Activated naive CD8-positive, alpha-beta T cell treated with anti-CD3 and anti-CD28 coated beads, Interleukin-2, amount 10 ng/mL, durations not matched to agents 7 days and 5 days (primary cell): ENCODE data around the gene HDAC4. TPM values are rescaled to one million over a fixed set of nuclear protein-coding genes. Genes with fewer than 3 reads are reported as not detected.

ENCODE experiments used
- ATAC-seq: fragments of 150-1000 bp; cut with Tn5 transposase; one replicate; pipeline ENCODE4 v1.10.0; 2021; ENCODE audit warnings: low read depth, moderate library complexity
- POLR2A ChIA-PET: fragments of 350-600 bp; sonication (Branson Sonifier 250); formaldehyde crosslinking; loops from one replicate; lab custom pipeline; 2021; ENCODE audit warnings: antibody characterized with exemption; lab: Charles Lee
- DNase-seq: peaks from one replicate; pipeline ENCODE4 v3.0.0; 2021
- H3K27ac Mint-ChIP-seq: one replicate; pipeline ENCODE4 v1.8.0; 2022; ENCODE audit warnings: mild to moderate bottlenecking, mixed read lengths
- H3K27me3 Mint-ChIP-seq: one replicate; pipeline ENCODE4 v1.8.0; 2022; ENCODE audit warnings: mild to moderate bottlenecking, moderate library complexity, mixed read lengths
- H3K36me3 Mint-ChIP-seq: one replicate; pipeline ENCODE4 v1.8.0; 2021; ENCODE audit warnings: mild to moderate bottlenecking, mixed read lengths
- H3K4me1 Mint-ChIP-seq: one replicate; pipeline ENCODE4 v1.8.0; 2021; ENCODE audit warnings: mixed read lengths
- H3K4me3 Mint-ChIP-seq: one replicate; pipeline ENCODE4 v1.8.0; 2022; ENCODE audit warnings: mild to moderate bottlenecking, moderate library complexity, mixed read lengths
- H3K9me3 Mint-ChIP-seq: one replicate; pipeline ENCODE4 v1.8.0; 2021; ENCODE audit warnings: mixed read lengths
- total RNA-seq, 2 experiments: library from RNA; stranded (reverse); gene quantifications; one replicate each; pipeline ENCODE4 v1.2.3, GENCODE V29; 2021

HDAC4 gene
- total RNA-seq, 2 experiments from 2014 or later = 54.0 to 57.4 TPM

GRCh38 chr2:239113615-239114014 is 287.2 kb downstream of the HDAC4 start:
- Mint-ChIP-seq H3K27ac (no peak overlapping the region), H3K27me3 (no peaks in the 10 kb centered on the region), H3K36me3 (peaks cover 4% of the 10 kb centered on the region), H3K4me3 (no peak overlapping the region), H3K9me3 (no peaks in the 10 kb centered on the region), H3K4me1 (peaks cover 7% of the 10 kb centered on the region)
- no peak for ATAC-seq
- DNase-seq = no peak
- POLR2A ChIA-PET = no interaction called here

DNA sequence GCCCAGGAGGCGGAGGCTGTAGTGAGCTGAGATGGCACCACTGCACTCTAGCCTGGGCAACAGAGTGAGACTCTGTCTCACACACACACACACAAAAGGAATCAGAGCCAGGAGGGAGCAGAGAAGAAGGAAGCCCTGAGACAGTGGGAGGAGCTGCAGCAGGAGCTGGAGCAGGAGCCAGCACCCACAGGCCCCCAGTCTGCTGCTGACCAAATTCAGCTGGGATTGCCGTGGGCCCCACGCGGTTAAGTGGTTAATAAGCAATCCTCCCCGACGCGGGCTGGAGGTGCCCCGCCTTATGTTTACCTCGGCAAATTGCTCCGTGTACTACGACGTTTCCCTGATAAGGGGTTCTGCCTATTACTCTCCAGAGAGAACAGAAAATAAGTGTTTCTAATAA is 287.6 kb downstream of the HDAC4 start:
- H3K4me1 Mint-ChIP-seq = peaks cover 5% of the 10 kb centered on the region
- no peaks in the 10 kb centered on the region for H3K9me3 Mint-ChIP-seq
- no peak overlapping the region for H3K4me3 Mint-ChIP-seq
- peaks cover 4% of the 10 kb centered on the region for H3K36me3 Mint-ChIP-seq
- ATAC-seq = no peak
- H3K27me3 Mint-ChIP-seq = no peaks in the 10 kb centered on the region
- H3K27ac Mint-ChIP-seq = no peak overlapping the region
- no peak for DNase-seq
- POLR2A ChIA-PET = no interaction called here

GRCh38 chr2:239112127-239112774 is 288.6 kb downstream of the HDAC4 start:
- H3K36me3 Mint-ChIP-seq = peaks cover 4% of the 10 kb centered on the region
- H3K27ac Mint-ChIP-seq = no peak overlapping the region
- peaks cover 5% of the 10 kb centered on the region for H3K4me1 Mint-ChIP-seq
- POLR2A ChIA-PET = no interaction called here
- DNase-seq (no peak), ATAC-seq (no peak)
- no peaks in the 10 kb centered on the region for H3K9me3 Mint-ChIP-seq
- H3K27me3 Mint-ChIP-seq = no peaks in the 10 kb centered on the region
- H3K4me3 Mint-ChIP-seq = no peak overlapping the region

DNA sequence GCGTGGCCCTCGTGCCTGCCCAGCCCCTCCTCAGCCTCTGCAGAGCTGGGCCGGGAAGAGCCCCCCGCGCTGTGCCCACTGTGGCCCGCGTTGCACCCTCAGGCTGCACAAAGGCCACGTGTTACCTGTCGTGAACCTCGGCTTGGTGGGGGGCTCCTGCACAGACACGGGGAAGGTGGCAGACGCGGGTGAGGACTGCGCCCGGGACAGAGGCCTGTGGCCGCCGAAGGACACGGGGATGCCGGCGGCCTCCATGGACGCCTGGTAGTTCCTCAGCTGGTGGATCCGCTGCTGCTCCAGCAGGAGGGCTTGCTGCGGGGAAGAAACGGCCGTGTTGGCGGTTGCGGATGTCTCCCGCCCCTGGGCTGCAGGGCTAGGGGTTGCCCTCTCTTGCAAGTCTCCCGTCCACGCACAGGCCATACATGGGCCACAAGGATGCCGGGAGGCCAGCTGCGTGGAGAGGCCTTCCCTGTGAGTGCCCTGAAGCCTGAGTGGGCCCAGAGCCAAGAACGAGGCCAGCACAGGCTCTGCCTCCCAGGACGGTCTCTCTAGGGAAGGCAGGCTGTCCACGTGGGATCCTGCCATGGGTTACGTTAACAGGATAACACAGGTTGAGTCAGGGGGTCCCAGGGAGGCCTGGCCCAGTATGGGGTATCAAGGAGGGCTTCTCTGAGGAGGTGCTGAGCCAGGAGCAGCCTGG is 289.3 kb downstream of the HDAC4 start:
- ATAC-seq (no peak), DNase-seq (no peak)
- POLR2A ChIA-PET = no interaction called here
- Mint-ChIP-seq H3K4me3 (no peak overlapping the region), H3K9me3 (no peaks in the 10 kb centered on the region), H3K36me3 (no peaks in the 10 kb centered on the region), H3K4me1 (peaks cover 2% of the 10 kb centered on the region), H3K27me3 (no peaks in the 10 kb centered on the region), H3K27ac (no peak overlapping the region)

DNA sequence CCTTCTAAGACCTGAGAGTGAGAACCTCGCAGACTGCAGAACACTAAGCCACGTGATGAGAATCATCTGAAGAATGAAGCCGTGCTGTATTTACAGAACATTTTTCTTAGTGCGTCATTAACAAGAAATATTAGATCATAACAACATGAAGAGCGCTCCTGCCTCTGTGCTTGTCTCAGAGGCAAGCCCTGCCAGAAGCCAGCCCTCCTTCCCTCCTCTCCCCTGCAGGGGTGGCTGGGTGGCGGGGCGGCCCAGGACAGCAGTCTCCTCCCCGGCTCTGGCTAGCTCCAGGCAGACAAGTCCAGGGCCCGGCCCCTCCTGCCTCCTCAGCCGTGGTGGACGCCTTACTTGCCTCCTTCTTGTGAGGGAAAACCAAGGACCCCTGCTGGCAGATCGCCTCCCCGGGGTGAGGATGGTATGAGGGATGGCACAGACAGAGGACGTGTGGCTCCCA is 290.2 kb downstream of the HDAC4 start:
- POLR2A ChIA-PET = no interaction called here
- Mint-ChIP-seq H3K36me3 (no peaks in the 10 kb centered on the region), H3K27ac (no peak overlapping the region), H3K9me3 (no peaks in the 10 kb centered on the region), H3K27me3 (no peaks in the 10 kb centered on the region), H3K4me1 (no peaks in the 10 kb centered on the region), H3K4me3 (no peak overlapping the region)
- no peak for DNase-seq
- ATAC-seq = no peak

DNA sequence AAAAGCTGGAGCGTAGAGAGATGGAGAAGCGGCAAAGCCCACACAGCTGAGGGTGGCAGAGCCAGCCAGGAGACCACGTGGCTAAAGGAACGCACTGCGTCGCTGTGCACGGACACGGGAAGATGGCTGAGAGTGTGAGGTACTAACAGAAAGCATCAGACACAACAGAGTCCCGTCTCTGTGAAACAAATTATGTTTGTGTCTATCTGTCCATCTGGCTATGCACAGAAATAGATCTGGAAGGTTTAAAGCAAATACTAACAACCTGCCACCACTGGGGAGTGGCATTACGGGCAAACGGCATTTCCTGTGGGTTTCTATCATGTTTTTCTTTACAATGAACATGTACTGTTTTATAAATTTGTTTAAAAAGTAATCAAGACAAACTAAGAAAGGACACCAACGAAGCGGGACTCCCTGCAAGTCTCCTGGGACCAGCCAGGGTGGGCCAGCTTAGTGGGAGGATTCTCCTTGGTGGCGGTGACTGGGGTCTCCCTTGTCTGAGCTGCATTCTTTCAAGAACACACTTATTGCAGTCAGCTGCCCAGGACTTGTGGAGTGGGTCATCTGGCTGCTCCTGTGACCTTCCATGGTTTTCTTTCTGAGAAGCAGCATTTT is 290.8 kb downstream of the HDAC4 start:
- H3K4me1 Mint-ChIP-seq = no peaks in the 10 kb centered on the region
- no peak for DNase-seq
- H3K36me3 Mint-ChIP-seq = no peaks in the 10 kb centered on the region
- no peak for ATAC-seq
- H3K9me3 Mint-ChIP-seq = no peaks in the 10 kb centered on the region
- H3K27ac Mint-ChIP-seq = no peak overlapping the region
- POLR2A ChIA-PET = no interaction called here
- no peak overlapping the region for H3K4me3 Mint-ChIP-seq
- H3K27me3 Mint-ChIP-seq = no peaks in the 10 kb centered on the region

DNA sequence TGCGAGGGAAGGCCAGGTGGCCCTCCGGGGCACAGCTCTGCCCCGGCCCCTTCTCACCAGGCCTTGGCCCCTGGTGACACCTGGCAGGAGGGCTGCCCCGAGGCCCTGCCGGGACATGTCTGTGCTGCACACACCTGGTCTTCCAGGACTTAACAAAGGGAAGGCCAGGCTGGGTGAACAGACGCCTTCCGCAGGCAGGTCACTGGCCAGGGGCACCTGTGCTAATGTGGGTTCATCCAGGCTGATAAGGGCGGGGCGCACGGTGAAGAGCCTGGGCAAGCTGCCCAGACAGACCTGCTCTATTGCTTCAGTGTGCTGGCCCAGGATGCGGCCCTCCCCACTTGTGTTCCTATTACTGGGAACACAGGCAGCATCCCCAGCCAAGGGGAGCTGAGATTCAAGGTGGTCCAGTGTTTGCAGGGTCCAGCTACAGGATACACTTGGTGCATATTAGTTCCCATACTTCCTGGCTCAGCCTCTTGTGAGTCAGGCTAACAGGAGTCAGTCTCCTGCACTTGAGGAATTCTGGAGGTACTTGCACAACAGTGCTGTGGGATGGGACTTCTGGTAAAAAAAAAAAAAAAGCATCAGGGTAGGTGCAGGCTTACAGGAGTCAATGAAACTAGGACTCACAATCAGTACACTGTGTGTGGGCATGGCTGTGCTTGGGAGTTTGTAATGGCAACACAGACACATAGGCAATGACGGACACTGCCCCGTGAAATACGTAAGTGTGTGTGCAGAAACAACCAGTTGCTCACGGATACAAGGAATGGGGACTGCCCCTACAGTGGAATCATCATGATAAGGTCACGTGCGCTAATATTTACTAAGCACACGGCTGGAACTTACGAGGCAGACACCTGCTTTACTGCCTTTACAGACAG is 291.5 kb downstream of the HDAC4 start:
- Mint-ChIP-seq H3K27ac (no peak overlapping the region), H3K4me3 (no peak overlapping the region), H3K9me3 (no peaks in the 10 kb centered on the region), H3K36me3 (peaks cover 3% of the 10 kb centered on the region), H3K27me3 (no peaks in the 10 kb centered on the region), H3K4me1 (peaks cover 2% of the 10 kb centered on the region)
- POLR2A ChIA-PET = no interaction called here
- no peak for ATAC-seq
- DNase-seq = no peak

GRCh38 chr2:239108459-239108858 is 292.4 kb downstream of the HDAC4 start:
- POLR2A ChIA-PET = interaction anchor here (0.7 kb wide), 1 partner anchor 260 kb away, joined by 3 read pairs; the partner anchor contains the start of gene TWIST2
- Mint-ChIP-seq H3K9me3 (no peaks in the 10 kb centered on the region), H3K27ac (no peak overlapping the region), H3K27me3 (no peaks in the 10 kb centered on the region), H3K36me3 (peaks cover 3% of the 10 kb centered on the region), H3K4me3 (no peak overlapping the region), H3K4me1 (peaks cover 2% of the 10 kb centered on the region)
- no peak for DNase-seq
- ATAC-seq = no peak

GRCh38 chr2:239107936-239108335 is 292.9 kb downstream of the HDAC4 start:
- POLR2A ChIA-PET = no interaction called here
- Mint-ChIP-seq H3K9me3 (no peaks in the 10 kb centered on the region), H3K4me3 (no peak overlapping the region), H3K27me3 (no peaks in the 10 kb centered on the region), H3K27ac (no peak overlapping the region), H3K4me1 (peaks cover 2% of the 10 kb centered on the region), H3K36me3 (peaks cover 3% of the 10 kb centered on the region)
- DNase-seq (no peak), ATAC-seq (no peak)

GRCh38 chr2:239106966-239107365 is 293.9 kb downstream of the HDAC4 start:
- DNase-seq = no peak
- no peak for ATAC-seq
- POLR2A ChIA-PET = no interaction called here
- Mint-ChIP-seq H3K36me3 (peaks cover 5% of the 10 kb centered on the region), H3K27ac (no peak overlapping the region), H3K27me3 (no peaks in the 10 kb centered on the region), H3K4me1 (peaks cover 2% of the 10 kb centered on the region), H3K4me3 (no peak overlapping the region), H3K9me3 (no peaks in the 10 kb centered on the region)

DNA sequence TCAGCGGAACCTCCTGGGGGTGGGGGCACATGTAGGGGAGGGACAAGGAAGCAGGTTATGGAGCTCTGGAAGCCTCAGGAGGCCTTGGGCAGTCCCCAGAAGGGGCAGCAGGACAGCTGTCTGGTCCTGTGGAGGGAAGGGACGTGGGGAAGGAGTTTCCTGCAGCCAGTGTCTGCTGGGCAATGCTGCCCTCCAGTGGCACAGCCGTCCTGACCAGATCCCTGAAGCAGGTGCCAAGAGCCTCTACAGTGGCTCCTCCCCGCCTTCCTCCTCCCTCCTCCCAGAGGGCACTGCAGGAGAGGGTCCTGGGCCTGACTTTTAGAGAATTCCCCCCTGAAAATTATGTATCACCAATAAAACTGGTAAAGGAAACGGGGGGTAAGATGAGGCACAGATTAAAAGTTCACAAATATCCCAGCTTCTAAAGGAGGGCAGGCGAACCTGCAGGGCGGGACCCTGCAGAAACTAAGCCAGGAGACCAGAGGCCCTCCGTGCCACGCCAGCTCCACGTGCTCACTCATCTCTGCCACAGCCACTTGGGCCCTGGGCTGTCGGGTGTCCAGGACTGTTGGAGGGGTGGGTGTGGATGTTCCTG is 294.4 kb downstream of the HDAC4 start:
- POLR2A ChIA-PET = no interaction called here
- Mint-ChIP-seq H3K9me3 (no peaks in the 10 kb centered on the region), H3K4me1 (peaks cover 2% of the 10 kb centered on the region), H3K27me3 (no peaks in the 10 kb centered on the region), H3K36me3 (peaks cover 5% of the 10 kb centered on the region), H3K27ac (no peak overlapping the region), H3K4me3 (no peak overlapping the region)
- no peak for DNase-seq
- no peak for ATAC-seq

DNA sequence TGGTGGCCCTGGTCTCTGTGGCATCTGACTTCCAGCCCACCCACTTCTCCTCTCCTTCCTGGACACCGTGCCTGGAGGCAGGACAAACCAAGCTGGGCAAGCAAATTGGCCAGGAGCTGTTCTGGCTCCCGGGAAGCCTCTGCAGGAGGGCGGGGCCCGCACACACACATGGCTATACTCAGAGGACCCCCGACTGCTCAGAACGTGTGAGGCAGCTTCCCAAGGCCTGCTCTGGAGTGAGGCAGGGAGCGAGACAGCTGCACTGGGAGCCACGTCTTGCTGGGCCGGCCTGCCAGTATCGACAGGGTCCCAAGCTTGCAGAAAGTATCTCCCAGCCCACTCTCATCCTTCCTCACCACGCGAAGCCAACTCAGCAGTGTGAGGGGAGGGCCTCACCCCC is 295.6 kb downstream of the HDAC4 start:
- ATAC-seq (no peak), DNase-seq (no peak)
- Mint-ChIP-seq H3K4me3 (no peak overlapping the region), H3K9me3 (no peaks in the 10 kb centered on the region), H3K36me3 (peaks cover 6% of the 10 kb centered on the region), H3K4me1 (peaks cover 2% of the 10 kb centered on the region), H3K27me3 (no peaks in the 10 kb centered on the region), H3K27ac (no peak overlapping the region)
- POLR2A ChIA-PET = no interaction called here

- no peaks in the 10 kb centered on the region for H3K27me3 Mint-ChIP-seq
- H3K36me3 Mint-ChIP-seq = peaks cover 8% of the 10 kb centered on the region
- POLR2A ChIA-PET = no interaction called here
- ATAC-seq = no peak
- no peaks in the 10 kb centered on the region for H3K9me3 Mint-ChIP-seq
- DNase-seq = no peak
- H3K4me1 Mint-ChIP-seq = peaks cover 2% of the 10 kb centered on the region
- H3K4me3 Mint-ChIP-seq = no peak overlapping the region
- peak overlapping the region; percentile 49 for H3K27ac Mint-ChIP-seq
These were observed 296.0 kb downstream of the HDAC4 start for GRCh38 chr2:239104800-239105199.
